OCI-LY1 (cell line): ENCODE measurements around the gene RPL21.

Experiments used
- EZH2 ChIP-seq: fragments of 200-600 bp; sonication (generic), shearing (Covaris generic); IDR thresholded peaks from 2 replicates; pipeline ENCODE4 v1.8.0; 2017; ENCODE audit warnings: borderline replicate concordance, mixed run types, mild to moderate bottlenecking, antibody characterized with exemption, low read length, moderate library complexity, mixed read lengths
- TF ChIP-seq, protein P1 (sequence below): fragments of 200-600 bp; sonication (generic), shearing (Covaris generic); IDR thresholded peaks from 2 replicates; pipeline ENCODE4 v1.5.1; 2017; ENCODE audit warnings: mild to moderate bottlenecking, antibody characterized with exemption, low read length, moderate library complexity, mixed read lengths

DNA sequence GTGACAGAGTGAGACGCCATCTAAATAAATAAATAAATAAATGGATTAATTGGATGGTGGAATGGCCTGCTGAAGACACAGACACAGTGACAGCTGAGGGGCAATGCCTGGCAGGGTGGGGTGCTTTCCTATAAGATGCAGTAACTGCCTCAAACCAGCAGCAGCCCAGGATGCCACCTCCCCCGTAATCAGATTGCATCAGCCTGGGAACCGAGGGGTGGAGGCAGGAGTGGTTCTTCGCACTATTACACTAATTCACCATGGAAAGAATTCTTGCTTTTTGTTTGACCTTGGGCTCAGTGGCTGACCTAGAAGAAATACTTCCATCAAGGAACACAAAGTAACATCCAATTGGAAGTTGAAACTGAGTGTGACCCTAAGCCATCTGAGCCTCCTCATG, 48.2 kb upstream of the RPL21 start:
- TF ChIP-seq, protein P1, sequence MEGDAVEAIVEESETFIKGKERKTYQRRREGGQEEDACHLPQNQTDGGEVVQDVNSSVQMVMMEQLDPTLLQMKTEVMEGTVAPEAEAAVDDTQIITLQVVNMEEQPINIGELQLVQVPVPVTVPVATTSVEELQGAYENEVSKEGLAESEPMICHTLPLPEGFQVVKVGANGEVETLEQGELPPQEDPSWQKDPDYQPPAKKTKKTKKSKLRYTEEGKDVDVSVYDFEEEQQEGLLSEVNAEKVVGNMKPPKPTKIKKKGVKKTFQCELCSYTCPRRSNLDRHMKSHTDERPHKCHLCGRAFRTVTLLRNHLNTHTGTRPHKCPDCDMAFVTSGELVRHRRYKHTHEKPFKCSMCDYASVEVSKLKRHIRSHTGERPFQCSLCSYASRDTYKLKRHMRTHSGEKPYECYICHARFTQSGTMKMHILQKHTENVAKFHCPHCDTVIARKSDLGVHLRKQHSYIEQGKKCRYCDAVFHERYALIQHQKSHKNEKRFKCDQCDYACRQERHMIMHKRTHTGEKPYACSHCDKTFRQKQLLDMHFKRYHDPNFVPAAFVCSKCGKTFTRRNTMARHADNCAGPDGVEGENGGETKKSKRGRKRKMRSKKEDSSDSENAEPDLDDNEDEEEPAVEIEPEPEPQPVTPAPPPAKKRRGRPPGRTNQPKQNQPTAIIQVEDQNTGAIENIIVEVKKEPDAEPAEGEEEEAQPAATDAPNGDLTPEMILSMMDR: no peak
- no peak for TF ChIP-seq EZH2
